Measurements from ENCODE around the gene RUNX2.
"Not testable (repeated sequence)": the region's sequence is repeated elsewhere in the genome, so short reads cannot be mapped to it uniquely, and the experiment has no call there.

The RUNX2 gene

DNA sequence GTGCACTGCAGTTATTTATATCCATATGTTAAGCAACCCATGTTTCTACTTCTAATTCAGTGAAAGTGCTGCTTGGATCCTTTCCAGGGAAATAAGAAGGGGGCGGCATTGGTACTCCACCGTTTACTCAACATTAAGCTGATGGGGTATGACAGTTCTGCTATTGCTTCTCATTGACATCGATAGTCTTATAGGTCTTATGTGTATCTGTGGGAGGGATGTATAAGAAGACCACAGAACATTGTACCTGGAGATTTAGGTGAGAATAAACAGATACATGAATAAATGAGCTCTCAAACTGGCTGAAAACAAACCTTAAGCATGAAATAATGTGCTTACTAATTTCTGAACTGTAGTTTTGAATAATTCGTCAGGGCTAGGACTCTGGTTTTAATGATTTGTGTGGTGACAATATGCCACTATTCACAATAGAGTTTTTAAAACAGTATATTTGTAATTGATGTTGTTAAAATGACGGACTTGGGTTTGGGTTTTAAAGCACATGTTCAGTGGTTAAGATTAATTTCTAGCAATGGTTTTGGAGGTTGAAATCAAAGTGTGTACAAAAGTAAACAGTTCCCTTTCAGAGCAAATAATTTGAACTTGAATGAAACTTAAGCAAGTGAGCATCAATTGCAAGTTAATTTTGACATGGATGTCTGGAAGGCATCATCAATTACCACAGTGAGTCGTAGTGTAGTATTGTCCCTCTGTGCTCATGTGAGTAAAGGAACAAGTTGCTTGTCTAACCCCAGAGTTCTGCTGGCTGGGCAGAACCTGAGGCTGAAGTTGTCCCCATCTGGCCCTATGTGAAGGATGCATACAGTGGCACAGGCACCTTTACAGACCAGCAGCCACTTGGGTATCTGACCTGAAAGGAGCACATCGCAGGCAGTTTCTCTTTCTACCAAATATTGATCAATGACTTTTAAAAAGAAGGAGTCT is 134.3 kb downstream of the RUNX2 start:
- DNase-seq = no peak

DNA sequence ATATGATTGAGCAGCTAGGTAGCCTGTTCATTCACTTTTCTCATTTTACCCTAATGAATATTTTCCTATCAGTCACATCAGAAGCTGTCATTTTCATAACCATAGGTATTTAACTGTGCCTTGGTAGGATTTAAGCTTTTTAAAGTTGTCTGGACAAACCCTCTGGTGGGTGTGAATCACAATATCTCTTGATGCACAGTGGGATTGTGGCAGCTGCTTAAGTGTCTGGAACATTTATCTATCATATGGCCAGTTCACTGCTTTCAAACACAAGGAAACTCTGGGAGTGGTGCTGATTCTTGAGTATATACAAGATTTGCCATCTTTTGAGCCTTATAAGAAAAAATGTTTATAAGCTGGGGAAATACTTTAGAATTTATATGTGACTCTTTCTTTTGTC is 136.6 kb downstream of the RUNX2 start:
- DNase-seq = no peak

DNA sequence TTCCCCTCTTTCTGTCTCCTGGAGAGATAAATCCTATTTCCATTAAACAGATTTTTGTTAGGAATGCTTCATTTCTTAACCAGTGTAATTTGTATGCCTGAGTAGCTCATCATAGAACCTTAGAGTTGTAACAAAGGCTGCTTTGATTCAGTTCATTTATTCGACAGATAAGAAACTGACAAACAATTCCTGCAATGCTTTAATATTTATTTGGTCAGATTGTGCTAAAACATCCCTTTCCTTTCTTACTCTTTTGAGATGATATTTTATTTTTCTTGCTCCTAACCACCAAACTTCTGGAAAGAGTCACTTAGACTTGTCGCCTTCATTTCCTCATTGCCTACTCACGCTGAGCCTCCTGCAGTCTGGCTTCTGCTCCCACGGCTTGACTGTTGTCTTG is 138.6 kb downstream of the RUNX2 start:
- DNase-seq = no peak

DNA sequence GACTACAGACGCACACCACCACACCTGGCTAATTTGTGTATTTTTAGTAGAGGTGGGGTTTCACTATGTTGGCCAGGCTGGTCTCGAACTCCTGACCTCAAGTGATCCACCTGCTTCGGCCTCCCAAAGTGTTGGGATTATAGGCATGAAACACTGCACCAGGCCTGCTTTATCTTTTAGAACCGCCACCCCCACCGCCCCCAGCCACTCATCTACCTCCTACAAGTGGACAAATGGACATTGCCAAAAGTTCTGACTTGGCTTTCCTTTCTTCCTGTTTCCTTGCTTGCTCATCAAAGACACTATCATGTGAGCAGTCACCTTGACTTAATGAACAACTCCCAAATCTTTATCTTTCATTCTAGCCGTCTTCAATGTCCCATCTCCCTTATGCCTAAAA is 139.3 kb downstream of the RUNX2 start:
- not testable (repeated sequence) for DNase-seq

DNA sequence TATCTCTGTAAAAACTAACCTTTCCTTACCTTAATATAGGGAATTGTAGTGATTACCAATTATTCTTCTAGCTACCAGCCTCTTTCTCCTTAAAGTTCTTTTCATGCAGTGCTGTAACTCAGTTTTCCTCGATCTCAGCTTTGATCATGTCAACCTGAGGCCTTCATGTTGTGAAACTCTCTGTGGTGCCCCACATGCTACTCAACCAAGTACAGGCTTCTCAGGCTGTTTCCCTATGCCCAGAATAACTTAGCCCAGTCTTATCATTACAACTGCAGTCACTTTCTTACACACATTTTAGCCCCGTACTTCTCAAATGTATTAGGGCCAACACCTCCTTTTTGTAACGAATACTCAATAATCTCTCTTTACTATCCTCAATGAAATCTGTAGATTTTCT is 139.7 kb downstream of the RUNX2 start:
- DNase-seq = no peak

DNA sequence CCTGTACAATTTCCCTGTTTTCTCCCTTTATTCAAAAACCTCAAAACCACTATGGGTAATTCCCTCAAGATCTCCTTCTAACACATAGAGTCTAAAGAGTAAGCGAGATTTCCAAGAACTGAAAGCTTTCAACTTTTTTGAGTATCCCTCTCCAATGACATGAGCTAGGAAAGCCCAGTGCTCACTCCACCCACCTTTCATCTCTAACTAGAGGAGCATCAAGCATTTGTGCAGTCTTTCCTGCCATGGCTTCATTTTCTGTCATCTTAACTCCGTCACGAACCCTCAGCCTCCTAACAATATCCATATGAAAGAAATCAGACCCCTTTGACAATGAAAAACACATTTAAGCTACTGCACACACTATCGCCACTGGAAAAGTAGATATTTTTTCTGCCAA is 141.5 kb downstream of the RUNX2 start:
- no peak for DNase-seq

DNA sequence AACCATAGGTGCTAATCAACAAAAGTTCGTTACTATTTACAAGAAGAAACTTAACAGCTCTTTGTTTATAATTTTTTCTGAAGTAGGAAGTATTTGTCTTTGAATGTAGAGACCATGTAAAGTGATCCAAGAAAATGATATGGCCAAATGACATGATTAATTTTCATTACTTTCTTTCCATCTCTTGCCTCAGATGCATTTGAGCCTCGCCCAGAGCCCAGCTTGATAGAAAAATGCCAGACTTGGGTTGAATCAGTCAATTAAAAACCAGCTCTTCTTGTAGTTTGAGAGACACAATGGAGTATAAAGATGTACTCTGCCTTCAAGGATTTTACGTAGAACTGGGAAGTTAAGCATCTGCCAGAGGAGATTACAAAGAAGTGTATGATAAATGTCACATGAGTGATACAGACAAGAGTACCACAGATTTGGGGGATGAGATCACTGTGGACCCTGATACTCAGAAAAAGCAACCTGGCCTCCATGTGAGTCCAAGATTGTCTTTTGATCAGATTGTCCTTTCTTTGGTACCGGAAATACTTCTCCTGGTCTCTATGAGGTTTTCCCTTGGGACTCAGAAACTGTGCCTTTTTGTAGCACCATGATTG is 142.1 kb downstream of the RUNX2 start:
- DNase-seq = no peak

DNA sequence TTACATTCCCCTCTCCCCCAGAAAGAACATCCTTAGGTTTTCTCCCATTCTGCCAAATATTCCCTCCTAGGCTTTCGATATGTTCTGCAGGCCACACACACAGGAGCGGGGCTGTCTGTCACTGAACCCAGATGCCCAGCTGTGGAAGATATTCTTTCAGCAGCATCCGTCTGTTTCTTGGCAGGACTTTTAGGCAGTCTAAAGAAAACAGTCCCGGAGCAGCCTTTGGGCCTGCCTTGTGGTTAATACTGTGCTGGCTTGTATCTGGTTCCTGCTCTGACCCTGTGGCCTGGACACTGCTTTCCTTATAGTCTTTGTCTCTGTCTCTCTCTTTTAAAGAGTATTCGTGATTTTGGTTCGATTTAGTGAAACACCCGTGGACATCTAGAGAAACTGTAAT is 144.3 kb downstream of the RUNX2 start:
- DNase-seq = no peak

DNA sequence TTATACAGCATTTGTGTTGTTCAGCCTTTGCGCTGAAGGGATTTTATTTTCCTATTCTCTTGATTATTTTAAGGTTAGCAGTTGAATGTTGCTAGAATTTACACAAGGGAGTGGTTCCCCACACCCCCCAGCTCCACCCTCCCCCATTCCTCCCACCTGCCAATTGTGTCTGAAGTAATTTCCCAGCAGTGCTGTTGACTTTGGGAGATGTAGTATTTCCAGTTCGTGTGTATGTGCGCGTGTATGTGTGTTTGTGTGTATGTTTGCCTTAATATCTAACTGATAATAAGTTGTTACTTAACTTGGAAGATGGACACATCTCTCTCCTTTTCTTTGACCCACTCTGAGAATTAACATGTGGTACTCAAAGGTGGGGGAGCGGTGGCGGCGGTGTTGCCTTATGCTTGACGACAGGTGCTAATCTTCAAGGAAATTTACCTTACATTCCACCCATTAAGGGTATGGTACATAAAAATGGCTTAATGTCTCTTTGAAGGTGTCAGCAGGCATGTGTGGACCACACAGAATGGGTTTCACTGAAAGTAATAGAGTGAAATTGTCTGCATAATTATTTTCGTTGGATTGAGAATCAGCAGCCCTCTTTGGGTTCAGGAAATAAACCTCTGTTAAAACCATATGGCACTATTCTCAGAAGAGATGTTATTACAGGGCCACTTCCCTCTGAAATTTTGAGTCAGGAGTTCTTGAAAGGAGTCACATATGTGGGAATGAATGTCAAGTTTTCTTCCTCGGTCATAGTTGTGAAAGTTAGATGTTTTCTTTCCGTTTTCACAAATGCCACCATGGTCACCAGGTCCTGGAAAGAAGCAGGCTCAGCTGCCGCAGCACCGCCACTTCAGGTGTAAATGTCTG is 145.2 kb downstream of the RUNX2 start:
- DNase-seq = no peak

DNA sequence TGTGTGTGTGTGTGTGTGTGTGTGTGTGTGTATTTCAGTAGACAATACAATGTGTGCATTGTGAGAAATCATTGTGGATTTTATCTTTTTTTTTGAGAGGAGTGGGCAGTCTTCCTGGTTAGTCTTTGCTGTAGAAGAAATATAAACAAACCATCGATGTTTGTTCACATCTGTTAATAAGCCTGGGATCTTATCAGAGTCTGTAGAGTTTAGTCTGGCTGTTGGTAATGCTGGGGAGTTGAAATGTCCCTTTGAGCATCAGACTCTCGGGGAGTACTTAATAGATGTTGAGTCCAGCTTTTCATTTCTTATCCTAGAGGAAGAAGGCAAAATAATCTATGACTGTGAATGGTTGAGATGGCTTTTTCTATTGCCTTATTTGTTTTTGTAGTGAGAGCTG is 146.2 kb downstream of the RUNX2 start:
- no peak for DNase-seq

DNA sequence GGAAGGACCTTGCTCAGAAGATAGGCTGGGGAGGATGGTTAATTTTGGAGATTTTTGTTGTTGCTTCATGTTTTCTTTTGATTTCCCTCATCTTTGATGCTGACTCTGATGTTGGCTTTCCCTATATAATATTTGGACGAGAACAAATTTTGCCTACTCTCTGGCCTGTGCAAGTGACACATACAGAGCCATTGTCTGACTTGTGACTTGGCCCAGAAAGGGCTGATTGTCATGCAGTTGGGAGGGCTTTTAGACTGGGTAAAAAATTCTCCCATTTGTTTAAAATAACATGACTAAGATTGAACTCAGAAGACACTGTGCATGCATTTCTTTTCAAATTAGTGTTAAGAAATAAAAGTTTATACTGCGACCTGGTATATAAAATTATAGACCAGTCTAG is 148.2 kb downstream of the RUNX2 start:
- no peak for DNase-seq

DNA sequence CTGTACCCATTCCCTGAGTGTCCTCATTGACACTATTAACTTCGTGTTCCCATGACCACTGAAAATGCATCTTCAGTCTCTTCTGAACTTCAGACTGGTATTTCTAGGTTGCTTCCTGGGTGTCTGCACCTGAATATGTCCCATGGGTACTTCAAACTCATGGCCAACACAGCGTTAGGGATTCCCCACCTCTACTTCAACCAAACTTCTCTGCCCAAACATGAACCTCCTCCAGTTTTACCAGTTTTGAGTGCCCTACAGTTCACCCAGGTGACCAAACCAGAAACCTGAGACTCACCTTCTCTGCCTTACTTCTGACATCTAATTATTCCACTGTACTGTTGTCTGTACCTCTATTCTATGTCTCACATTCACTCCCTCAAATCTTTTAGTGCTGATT is 149.1 kb downstream of the RUNX2 start:
- DNase-seq = no peak

DNA sequence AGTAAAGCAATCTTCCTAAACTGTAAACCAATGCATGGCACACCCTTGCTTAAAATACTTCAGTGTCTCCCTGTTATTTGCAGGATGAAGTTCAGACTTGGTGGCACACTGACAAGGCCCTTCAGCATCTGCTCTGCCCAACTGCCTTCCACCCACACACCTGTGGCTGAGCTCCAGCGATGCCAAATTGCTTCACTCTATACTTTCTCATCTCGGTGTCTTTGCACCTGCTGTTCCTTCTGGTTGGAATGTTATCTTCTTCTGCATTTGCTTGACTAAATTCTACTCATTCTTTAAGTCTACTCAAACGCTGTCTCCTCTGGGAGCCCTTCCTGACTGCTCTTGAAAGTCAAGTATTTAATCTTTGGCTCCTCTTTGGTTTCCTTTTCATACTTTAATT is 149.7 kb downstream of the RUNX2 start:
- no peak for DNase-seq

DNA sequence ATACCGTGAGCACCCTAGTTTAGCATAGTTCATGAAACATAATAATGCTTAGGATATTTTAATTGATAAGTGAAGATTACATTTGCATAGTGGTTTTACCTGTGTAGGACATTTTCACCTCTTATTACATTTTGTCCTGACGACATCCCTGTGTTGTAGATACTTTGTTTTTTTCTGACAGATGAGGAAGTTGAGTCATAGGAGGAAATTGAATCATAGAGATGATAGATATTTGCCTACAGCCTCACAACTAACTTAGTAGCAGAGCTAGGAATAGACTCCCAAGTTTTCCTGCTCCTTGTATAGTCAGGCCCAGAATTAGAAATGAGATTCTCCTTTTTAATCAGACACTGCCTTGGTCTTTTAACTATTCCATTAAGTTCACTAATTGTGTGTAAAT is 150.1 kb downstream of the RUNX2 start:
- DNase-seq = no peak

DNA sequence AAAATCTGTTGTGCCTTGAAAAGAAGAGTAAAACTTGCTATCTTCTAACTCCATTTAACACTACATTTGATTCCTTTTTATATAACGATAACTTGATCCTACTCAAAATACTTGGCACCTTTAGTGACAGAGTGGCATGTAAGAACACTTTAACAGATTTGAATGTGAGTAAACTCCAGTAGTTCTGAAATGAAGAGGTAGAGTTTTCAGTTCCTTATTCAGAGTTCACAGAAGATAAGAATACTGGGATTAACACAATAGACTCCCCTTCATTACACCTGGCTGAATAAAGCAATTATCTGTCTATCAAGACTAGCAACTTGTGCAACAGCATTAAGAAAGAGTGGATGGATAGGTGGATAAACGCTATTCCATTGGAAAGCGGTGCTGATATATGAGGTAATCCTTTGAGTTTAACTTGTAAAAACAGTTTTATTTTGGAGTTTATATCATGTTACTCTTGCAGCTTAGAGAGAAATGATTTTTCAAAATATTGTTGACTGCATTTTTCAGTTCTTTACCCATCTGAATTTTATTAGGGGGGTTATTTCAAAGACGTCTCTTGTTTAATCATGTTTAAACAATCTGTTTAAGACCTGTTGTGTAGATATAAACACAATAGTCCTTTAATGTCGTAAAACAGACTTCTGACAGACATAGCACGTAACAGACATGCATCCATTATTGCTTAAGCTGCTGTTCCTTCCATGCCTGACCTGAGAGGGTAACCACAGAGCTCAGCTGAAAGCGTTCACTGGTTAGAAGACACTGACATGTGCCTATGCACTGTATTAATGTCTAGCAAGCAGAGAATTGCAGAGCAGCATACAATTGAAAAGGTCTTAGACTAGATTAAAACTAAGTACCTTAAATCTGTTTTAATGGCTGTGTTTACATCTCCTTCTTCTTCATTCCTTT is 152.0 kb downstream of the RUNX2 start:
- no peak for DNase-seq

DNA sequence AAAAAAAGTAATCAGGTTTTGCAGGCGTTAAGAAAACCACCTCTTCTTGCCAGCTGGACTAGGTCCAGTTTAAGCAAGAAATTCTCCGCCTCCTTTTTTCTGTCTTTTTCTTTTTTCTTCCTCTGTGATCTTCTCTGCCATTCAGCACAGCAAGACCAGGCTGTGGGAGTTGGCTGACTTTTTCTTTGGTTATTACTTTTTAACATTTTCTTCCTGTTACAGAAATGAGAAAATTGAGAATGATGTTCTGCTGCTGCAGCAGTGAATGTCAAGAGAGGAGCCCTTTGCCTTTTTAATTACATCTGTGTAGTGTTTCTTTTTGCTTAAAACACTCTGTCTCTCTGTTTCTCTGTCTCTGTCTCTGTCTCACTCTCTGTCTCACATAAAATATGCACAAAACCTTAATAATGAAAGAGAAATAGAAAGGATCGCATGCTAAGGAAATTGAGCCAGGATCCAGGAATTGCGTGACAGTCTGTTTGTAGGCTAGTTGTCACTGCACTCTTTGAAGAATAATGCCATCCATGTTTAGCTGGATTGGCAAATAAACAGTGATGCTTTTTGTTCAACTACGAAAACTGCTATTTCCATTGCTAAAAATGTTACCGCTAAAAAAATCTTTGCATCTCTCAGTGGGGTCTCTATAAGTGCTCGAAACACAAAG is 152.8 kb downstream of the RUNX2 start:
- DNase-seq = no peak

DNA sequence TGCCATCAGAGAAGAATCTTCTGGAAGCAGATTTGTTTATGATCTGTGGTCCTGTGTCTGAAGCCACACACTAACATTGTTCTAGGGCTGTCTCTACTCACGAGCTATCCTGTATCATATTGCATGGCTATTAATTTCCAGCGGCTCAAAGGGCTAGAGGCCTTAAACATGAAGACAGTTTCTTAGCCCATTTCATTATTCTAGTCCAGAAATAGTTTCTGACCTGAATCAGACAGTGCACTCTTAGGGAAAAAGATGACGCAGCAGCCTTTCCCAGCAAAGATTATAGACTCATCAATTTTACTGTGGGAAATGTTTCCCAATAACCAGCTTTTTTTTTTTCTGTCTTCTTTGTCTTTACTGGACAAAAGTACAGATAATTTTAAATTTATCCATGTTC is 154.9 kb downstream of the RUNX2 start:
- no peak for DNase-seq

DNA sequence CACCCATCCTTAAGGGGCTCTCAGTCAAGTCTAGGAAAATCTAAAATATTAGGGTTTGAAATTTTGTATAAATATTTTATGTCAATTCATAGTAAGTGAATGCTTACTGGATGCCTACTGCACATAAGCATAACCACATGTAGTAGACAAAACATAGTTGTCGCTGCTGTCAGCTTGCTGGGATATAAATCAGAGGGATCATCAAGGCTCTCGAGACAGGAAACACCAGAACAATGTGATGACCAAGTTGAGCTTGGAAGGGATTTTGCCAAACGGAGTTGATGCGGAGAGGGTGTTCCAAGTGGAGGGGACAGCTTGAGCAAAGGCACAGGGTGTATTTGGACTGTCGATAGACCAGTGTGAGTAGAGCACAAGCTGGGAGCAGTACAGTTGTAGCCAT is 155.4 kb downstream of the RUNX2 start:
- DNase-seq = no peak

DNA sequence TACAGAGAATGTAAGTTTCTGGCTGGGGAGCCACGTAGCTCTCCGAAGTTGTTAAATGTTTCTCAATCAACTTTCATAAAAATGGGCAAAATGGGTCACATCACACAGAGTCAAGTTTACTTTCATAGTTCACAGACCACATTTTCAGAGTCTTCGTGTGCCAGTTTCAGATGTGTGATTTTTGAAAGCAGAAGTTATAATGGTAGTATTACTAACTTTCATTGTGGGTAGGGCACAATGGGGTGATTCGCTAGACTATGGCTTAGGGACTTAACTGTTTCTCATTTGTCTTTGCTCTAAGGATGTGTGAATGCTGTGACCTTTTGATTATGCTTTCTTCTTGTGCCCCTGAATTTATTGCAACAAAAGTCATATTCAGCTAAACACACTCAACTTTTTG is 158.6 kb downstream of the RUNX2 start:
- DNase-seq = no peak

DNA sequence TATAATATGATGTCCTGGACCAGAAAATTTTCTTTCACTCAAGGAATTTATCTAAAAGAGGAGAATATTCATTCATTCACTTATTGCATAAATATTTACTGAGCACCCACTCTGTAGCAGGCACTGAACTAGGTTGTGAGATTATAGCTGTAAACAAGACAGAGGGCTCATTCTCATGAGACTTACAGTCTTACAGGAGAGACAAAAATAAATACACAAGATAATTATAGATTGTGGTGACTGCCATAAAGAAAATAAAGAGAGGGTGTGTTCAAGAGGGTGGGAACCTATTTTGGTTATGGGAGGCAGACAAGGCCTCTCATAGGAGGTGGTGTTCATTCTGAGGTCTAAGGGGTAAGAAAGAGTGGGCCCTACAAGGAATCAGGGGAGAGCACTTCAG is 159.5 kb downstream of the RUNX2 start:
- DNase-seq = no peak

DNA sequence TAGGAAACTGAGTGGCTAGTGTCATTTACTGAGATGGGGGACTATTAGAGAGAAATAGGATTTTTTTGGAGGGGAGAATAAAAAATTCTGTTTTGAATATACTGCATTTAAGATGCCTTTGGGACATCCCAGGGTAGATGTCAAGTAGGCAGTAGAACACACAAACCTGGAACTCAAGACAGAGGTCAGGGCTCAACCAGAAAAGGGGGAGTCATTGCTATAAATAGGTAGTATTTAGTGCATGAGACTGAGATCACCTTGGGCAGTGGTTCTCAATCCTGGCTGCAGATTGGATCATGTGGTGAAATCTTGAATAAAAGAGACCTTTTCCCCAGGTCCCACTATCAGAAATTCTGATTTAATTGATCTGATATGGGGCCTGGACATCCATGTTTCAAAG is 160.1 kb downstream of the RUNX2 start:
- DNase-seq = no peak

DNA sequence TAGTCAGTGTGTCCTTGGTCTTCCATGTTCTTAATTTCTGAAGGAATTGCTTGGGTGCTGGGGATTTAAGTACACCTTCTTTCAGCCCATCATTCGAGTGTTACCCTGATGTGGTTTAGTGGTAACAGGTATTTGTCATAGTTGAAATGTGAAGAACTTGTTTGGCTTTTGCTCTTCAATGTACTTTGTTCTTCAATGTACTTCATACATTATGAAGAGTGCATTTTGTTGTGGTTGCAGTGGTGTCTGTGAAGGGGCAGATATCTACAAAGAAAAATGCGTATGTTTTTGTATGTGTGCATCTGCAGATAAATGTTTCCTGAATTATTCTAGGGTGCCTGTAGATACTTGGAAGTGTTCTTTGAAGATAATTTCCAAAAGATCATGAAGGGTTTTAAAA is 160.8 kb downstream of the RUNX2 start:
- no peak for DNase-seq
